Hypothalamus (tissue), 51 donors: Measurements from ENCODE around the gene RESP18.

Experiments used
- DNase-seq, 51 donors: peaks; one replicate each; lab custom pipeline; 2025; lab: John Stamatoyannopoulos, UW

RESP18 gene

DNA sequence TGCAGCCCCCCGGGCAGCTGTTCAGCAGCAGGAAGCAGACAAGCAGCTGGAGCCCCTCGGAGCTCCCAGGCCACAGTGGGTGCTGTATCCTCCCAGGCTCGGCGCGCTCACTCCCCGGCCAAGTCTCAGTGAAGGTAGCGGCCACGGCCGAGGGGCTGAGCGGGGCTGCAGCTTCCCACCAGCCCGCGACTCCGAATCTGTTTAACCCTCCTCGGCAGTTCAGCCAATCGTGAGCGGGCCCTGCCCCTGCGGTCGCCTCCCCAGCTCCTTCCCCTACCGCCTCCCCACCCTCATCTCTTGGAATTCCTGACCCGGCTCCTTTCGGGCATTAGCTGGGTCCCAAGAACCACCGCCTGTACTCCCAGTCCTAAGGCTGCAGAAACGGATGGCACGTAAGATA lies at the start of gene RESP18:
Gene RESP18, minus strand, starts transcription at position 203 of the 400 bp plus-strand sequence.
- no peak for DNase-seq

DNA sequence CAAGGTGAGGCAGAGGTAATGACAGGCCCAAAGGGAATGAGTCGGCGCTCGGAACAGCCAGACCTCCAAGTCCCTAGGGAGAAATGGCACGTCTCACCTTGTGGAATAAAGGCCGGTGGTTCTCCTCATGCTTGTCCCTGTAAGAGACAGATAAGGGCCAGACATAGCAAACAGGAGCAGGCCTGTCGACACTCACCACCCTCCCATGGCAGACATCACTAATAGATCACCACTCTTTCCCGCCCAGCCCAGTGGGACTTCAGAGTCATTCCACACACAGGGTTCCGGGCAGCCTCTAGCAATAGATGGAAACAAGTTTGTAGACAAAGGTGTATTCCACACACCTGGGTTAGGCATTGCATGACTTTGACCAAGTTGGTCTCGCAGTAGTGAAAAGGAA lies 48.9 kb upstream of the RESP18 start:
- DNase-seq, result no peak

DNA sequence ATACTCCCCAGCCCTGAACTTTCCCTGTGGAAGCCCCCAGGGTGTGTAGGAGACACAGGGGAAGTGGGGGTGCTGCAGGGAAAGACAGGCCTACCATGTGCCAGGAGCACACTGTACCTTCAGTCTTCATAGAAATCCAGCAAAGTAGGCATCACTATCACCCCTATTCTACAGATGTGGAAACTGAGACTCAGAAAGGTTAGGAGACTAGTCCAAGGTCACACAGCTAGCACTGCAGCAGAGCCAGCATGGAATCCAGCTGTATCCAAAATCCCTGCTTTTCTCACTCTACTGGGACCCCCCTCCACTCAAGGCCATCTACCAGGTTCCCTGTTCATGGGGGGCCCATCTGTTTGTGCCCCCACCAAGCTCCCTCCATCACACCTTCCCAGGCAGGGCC lies 48.4 kb upstream of the RESP18 start:
- DNase-seq, result no peak

DNA sequence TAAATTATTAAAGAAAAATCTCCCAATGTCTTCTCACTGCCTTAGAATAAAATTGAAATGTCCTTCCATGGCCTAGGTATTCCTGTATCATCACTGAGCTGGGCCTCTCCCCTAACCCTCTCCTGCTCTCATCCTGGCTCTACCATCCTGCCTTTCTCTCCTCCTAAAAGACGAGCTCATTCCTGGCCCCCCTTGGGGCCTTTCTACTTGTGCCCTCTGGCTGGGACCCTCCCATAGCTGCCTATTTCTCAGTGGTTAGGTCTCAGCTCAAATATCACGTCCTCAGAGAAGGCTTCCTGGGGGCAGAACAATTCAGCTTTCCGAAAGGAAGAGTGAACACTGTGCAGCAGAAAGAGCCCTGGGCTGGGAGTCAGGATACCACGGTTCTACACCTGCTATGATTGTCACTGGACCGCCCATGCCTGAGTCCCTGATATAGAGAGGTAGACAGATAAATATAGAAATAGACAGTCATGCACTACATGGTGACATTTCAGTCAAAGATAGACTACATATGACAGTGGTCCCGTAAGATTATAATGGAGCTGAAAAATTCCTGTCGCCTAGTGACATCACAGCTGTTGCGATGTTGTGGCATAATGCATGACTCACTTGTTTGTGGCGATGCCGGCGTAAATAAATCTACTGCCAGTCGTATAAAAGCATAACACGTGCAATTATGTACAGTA lies 45.8 kb upstream of the RESP18 start:
- no peak for DNase-seq

DNA sequence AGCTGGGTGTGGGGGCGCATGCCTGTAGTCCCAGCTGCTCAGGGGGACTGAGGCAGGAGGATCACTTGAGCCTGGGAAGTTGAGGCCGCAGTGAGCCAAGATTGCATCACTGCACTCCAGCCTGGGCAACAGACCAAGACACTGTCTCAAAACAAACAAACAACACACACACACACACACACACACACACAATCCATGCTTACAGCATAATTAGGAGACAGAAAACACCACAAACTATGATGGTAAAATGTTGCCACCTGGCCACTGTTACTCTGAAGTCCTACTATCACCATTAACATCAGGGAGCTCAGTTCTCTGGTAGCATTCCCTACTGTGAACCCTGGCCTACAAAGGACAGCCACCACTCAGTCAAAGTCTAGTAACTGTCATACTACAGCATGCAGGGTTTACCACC lies 36.9 kb upstream of the RESP18 start:
- peak in 15 of 51 donors; percentile 7 to 54 (median 18) for DNase-seq

DNA sequence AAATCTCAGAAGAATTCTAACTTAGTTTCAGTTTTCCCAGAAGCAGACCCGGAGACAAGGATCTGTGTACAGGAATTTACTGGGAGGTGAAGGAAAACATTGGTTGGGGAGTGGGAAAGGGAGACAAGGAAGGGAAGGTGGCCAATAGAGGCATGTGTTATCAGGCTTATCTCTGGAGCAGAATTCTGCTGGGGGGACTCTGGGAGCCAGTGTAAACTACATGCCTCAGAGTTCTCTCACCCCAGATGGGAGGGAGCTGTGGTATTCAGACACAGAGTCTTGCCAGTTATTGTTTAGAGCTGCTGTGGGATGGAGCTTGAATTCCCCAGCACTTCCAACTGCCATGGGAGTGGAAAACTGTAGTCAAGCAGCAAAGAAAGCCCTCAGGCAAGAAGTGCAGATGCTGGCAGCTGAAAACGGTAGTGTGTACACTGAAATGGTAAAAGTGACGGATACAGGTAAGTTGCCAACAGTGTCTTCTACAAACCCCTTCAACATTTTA lies 36.2 kb upstream of the RESP18 start:
- peak in 1 of 51 donors; percentile 6 for DNase-seq

DNA sequence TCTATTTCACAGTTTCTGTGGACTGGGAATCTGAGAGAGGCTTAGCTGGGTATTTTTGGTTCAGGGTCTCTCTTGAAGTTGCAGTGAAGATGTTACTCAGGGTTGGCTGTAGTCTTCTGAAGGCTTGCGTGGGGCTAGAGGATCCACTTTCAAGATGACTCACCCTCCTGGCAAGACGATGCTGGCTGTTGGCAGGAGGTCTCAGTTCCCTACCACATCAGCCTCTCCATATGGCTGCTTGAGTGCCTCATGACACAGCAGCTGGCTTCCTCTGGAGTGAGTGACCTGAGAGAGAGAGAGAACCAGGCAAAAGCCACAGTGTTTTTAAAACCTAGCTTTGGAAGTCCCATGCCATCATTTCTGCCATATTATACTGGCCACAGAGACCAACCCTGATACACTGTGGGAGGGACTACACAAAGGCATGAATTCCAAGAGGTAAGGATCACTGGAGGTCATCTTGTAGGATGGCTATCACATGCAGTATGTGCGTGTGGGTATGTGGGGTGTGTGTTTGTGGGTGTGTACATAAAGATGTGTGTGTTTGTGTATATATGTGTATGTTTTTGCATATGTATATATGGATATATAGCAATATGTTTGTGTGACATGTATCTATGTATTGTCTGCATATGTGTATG lies 30.1 kb upstream of the RESP18 start:
- DNase-seq, result peak in 6 of 51 donors; percentile 1 to 37 (median 9)

DNA sequence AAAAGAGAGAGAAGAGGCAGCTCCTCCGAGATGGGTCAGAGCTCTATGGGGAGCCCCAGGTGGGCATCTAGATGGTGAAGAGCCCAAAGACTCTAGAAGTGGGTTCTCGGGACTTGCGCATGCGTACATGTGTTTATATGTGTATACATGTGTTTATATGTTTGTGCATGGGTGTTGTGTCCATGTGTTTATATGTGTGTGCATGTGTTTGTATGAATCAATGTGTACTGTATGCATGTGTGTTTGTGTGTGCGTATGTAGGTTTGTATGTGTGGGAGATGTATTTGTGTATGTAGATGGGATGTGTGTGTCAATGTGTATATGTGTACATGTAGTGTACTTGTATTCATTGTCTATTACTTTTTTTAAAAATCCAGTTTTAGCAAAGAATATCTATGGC lies 29.5 kb upstream of the RESP18 start:
- no peak for DNase-seq

DNA sequence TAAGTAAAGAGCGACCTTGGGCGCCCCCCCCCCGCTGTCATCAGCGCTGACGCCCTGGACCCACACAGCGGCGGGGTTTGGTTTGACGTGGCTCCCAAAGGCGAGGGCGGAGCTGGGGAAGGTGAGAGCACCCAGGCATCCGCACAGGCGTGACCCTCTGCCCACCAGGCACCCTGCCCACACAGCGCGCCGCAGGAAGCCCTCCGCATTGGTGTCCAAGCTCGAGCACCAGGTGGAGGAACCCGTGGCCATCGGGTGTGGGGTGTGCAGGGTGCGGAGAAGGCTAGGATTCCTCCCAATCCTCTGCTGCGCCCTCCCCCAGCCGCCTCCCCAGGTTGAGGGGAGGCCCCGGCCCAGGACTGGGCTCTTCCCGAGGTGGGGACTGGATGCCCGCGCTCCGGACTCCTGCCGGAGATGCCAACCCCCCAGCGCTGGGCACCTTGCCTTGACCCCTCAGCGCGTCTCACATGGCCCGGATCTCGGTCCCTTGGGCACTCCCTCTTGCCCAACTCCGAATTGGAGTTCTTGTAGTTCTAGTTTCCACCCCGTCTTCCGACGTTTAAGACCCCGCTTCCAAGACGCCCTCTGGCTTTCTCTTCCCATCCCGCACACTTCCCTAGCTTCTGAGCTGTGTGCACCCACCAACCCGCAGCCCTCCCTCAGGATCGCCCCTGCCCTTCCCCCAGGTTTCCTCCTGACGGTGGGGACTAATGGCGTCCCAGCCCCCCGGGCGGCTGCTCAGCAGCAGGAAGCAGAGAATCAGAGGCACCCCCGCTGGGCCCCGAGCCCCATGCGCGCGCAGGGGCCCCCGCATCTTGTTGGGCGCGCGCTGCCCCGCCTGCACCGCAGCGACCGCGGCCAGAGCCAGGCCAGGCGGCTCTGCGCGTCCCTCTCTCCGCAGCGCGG lies 25.9 kb upstream of the RESP18 start:
- no peak for DNase-seq

DNA sequence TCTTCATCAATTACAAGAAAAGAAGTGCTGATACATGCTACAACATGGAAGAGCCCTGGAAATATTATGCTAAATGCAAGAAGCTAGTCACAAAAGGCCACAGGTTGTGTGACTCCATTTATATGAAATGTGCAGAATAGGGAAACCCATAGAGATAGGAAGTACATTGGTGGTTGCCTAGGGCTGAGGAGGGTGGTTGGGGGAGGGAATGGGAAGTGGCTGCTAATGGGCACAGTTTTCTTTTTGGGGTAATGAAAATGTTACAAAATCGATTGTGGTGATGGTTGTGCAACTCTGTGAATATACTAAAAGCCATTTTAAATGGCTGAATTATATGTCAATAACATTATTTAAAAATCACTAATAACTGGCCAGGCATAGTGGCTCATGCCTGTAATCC lies 24.3 kb upstream of the RESP18 start:
- no peak for DNase-seq

DNA sequence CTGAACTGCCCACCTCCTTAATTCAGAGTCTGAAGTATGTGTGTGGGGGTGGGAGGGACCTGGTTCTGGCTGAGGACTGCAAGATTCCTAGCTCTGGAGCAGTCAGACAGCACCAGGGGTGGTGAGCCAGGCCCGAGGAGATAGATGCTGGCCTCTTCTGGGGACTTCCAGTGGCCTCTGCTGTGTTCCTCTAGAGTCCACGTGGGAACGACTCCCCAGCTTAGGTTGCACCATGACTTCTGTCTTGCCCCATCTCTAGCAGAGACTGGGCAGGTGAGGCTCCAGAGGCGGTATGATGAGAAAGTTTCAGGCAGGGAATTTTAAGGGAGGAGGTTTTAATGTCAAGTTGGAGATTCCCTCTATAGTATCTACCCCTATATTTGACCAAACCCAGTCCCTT lies 22.0 kb upstream of the RESP18 start:
- DNase-seq, result no peak

DNA sequence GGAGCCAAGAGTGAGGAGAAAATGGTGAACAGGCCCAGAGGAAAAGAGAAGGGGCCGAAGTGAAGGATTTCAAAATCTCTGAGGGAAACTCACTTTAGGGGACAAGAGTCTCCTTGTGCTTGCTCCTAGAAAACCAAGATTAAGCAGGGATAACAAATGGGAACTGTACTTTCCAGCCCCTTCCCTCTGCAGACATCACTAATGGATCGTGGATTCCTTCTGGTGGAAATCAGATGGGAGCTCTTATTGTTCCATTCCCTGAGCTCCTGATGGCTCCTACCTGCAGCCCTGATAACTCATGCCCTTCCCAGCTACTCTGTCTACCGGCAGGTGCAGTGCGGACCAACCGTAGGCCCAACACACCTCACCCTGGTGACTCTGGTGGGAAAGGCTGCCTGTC lies 20.6 kb upstream of the RESP18 start:
- DNase-seq, result no peak

DNA sequence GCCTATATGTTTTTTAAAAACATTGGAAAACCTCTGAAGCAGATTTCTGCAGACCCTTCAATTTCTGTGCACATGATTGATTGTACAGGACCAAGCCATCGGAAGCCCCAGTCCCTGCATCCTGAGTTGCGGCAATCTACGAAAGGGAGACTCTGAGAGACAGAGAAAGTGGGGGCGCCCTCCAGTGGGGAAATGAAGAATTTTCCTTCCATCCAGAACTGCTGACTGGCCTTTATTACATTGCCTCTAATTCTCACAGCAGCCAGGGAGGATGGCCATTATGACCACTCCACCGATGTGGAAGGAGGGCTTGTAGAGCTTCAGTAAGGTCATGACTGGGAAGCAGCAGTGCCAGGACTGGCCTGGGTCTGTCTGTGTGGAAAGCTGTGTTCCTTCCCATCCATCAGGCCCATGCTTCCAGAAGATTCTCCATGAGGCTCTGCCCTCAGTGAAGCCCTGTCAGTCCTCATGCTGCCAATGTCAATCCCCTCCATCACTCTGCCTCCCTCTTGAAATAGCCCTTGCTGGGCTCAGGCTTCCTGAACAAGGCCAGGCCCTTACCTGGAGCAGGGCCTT lies 20.0 kb upstream of the RESP18 start:
- DNase-seq, result peak in 36 of 51 donors; percentile 9 to 75 (median 26)

DNA sequence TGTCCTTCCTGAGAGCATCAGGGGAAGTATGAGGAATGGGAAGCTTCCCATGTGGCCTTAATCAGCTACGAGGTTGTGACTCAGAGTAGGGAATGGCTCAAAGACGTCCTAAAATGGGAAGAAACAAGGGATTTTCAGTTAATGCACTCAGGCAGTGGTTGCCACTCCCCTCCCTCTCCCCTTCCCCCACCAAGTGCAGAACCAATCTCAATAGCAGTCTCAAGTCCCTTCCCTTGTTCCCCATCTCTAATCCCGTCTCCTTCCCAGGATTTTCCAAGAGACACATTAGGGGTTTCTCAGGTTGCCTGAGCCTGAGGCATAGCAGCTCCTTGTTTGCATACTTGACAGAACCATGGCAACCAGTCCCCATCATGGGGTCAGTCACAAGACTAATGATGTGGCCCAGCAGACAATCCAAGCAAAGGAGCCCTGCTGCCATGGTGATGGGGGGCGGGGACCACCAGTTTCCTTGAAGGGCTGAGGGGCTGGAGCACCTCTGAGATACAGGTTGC lies 18.2 kb upstream of the RESP18 start:
- peak in 6 of 51 donors; percentile 10 to 28 (median 26) for DNase-seq

DNA sequence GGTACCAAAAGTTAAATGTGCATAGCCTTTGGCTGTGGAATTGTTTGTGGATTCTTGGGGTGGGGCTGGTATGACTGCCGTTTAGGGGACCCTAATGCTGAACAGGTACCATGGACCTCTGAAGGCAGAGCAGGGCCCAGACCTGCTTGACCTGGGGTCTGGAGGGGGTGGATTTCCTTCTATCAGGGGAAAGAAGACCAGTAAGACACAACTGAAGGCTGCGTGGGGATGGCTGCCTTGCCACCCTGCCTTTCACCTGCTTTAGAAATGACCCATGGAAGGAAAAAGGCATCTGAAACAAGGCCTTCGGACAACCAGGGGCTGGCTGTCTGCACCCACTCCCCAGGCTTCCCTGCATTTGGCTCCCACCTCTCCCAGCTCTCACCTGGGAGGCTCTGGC lies 17.7 kb upstream of the RESP18 start:
- DNase-seq, result no peak

DNA sequence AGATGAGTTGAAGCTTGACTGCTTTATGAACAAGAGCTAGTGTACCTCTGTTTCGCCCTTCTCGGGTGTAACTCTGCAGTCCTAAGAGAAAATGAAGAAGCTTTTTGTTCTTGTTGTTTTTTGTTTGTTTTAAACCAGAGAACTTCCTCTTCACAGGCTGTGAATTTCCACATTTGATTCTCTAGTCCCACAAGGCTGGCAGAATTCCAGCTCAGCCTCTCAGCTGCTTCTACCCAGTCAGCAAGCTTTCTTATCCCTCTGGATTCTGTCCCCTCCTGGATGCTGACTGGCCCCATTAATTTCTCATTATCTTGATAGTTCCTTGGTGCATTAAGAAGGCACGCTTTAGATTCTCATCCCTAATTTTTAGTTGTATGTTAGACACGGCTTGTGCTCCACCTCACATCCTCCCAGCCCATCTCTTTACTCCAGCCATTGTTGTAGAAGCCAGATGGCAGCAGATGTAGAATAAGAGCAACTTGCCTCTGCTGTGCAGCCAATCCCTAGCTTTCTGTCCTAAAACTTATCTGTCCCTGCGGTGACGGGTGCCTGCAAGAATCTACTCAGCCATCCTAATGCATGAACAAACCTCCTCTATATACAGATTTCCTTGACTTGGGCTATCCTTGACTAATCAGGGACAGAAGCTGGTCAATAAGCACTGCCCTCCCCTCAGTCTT lies 12.3 kb upstream of the RESP18 start:
- DNase-seq, result peak in 27 of 51 donors; percentile 2 to 65 (median 34)

DNA sequence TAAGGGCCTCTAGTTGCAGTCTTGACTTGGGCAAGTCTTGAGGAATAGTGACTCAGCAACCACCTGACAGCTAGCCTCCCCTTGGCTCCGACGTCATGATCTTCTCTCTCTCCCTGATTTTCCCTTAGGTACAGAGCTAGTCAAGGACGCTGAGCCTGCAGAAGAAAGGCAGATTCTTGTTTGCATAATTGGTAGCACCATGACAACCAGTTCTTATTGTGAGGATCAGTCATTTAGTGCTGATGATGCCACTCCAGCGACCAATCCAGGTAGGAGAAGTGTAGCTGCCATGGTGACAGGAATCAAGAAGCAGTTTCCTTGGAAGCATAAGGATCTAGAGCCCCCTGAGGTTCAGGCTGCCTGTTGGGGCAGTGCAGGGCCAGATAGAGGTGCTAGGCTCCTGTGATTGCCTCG lies 2.8 kb upstream of the RESP18 start:
- peak in 8 of 51 donors; percentile 8 to 53 (median 14) for DNase-seq

DNA sequence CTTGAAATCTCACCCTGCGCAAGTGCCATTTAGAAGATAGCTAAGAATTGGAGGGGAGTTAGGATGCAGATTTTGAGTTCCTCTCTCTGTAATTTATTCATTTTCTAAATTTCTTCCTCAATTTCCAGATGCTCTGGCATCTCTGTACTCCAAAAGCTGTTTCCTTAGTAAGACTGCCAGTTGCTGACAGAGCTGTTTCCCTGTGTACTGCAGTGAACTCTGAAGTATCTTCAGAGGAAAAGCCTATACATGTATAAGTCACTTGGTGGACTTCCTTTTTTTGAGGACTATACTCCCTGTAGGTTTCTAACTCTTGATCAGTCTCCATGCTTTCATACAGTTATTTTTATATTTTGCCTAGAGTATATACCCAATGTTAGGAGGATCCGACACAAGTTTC lies 1.5 kb upstream of the RESP18 start:
- no peak for DNase-seq

DNA sequence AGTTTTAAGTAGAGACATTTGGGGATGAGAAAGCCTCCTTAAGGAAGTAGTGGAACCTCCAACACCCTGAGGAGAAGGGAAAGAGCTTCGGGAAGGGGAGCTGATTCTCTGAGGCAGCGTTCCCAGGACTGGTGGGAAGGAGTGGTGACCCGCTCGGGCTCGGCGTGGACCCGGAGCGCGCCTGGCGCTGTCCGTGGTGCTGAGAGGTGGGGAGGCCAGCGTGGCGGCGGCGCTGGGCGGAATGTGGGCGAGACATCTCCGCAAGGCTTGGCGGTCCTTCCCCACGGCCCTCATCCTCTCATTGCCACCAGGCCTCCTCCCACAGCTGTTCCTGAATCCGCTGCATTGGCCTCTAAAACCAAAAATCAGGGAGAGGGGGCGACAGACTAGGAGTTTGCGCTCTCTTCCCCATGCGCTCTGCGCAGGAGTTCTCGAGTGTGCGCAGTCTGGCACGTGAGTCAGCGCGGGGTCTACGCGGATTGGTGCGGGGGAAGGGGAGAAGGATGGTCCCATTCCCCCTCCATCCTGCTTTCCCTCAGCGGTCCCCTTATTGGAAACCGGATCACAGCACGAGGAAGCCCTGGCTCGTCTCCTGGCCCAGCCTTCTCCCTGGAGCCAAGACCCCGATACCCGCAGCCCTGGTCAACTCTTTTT lies 857 bp downstream of the RESP18 start:
- peak in 10 of 51 donors; percentile 5 to 49 (median 29) for DNase-seq
